CD4-positive, alpha-beta T cell treated with Interleukin-6 at 100 ng/mL for 8 hours (primary cell): ENCODE results near the gene SCT.

Experiments used
- DNase-seq: peaks from one replicate; pipeline ENCODE4 v3.0.0-alpha.2; 2020; ENCODE audit warnings: mixed read lengths, low spot score

SCT gene

GRCh38 chr11:586376-587316, 40.3 kb downstream of the SCT start:
- no peak for DNase-seq

DNA sequence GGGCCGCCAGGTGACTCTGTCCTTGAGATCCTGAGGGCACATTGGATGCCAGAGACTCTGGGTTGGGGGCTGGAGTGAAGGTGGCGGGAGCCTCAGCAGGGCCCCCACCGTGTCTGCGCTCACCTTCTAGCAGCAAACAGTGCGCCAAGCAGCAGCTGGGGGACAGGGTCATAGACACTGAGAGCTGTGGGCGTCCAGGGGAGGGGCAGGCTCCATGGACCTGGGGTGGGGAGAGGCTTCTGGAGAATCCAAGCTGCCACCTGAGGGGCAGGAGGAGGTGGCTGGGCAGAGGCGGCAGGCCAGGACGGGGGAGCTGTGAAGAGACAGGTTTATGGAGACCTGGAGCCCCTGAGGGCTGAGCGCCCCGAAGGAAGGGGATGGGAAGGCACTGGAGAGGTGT, 42.7 kb downstream of the SCT start:
- no peak for DNase-seq

DNA sequence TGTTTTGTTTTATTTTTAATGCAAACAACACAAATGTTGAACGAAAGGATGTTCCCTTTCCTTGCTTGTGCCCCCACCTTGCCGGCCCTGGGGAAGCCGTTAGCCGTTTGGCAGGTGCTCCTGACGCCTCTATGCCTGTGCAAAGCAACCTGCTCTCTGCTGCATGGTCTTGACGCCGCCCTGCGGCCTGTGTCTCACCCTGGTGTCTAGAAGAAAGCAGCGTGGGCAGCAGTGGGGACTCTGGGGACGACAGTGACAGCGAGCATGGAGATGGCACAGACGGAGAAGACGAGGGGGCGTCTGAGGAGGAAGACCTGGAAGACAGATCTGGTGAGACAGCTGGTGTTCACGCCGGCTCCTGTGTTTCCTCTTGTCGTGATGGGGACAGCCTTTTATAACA, 45.2 kb downstream of the SCT start:
- DNase-seq: no peak

- no peak for DNase-seq
These were observed 45.6 kb downstream of the SCT start for GRCh38 chr11:581342-581741.

DNA sequence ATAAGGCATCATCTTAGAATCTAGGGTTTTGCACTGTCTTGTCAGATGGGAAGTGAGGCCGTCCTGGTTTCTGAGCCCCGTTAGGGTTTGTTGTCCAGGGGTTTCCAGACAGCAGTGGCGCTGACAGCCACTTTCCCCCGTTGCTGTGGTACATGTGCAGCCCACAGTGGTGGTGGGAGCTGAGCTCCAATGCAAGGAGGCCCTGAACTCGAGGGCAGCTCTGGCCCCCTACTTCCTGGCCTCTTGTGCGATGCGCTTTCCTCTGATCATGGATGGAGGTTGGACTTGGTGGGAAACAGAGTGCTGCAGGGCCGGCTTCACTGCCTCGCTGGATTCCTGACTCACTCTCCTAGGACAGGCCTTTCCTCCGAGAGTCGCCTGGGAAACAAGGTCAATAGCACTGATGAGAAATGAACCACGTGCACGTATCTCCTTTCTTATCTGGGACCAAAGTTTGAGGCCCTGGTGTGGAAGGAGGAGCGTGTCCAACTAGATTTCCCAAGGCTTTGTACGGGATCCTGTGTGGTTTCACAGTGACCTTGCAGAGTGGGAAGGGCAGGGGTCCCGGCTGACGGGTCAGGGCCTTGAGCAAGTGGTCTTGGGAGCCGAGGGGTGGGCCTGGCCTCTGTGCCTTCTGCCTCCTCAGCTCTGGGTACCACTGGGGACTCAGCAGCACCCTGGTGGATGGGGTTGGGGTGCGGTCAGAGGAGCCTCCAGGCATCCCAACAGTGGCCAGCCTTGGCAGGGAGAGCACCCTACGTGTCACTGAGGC, 47.0 kb downstream of the SCT start:
- DNase-seq: no peak

GRCh38 chr11:578276-579035, 48.5 kb downstream of the SCT start:
- DNase-seq: no peak

- no peak for DNase-seq
These were observed 49.4 kb downstream of the SCT start for GRCh38 chr11:577611-577894.

GRCh38 chr11:576811-577610, 50.0 kb downstream of the SCT start:
- no peak for DNase-seq
